ENCODE data around the gene STK36.
A peak's percentile ranks its signal among the peaks of the same experiment; 100 is the strongest.

The STK36 gene, protein sequence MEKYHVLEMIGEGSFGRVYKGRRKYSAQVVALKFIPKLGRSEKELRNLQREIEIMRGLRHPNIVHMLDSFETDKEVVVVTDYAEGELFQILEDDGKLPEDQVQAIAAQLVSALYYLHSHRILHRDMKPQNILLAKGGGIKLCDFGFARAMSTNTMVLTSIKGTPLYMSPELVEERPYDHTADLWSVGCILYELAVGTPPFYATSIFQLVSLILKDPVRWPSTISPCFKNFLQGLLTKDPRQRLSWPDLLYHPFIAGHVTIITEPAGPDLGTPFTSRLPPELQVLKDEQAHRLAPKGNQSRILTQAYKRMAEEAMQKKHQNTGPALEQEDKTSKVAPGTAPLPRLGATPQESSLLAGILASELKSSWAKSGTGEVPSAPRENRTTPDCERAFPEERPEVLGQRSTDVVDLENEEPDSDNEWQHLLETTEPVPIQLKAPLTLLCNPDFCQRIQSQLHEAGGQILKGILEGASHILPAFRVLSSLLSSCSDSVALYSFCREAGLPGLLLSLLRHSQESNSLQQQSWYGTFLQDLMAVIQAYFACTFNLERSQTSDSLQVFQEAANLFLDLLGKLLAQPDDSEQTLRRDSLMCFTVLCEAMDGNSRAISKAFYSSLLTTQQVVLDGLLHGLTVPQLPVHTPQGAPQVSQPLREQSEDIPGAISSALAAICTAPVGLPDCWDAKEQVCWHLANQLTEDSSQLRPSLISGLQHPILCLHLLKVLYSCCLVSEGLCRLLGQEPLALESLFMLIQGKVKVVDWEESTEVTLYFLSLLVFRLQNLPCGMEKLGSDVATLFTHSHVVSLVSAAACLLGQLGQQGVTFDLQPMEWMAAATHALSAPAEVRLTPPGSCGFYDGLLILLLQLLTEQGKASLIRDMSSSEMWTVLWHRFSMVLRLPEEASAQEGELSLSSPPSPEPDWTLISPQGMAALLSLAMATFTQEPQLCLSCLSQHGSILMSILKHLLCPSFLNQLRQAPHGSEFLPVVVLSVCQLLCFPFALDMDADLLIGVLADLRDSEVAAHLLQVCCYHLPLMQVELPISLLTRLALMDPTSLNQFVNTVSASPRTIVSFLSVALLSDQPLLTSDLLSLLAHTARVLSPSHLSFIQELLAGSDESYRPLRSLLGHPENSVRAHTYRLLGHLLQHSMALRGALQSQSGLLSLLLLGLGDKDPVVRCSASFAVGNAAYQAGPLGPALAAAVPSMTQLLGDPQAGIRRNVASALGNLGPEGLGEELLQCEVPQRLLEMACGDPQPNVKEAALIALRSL (N-terminal part only)

DNA sequence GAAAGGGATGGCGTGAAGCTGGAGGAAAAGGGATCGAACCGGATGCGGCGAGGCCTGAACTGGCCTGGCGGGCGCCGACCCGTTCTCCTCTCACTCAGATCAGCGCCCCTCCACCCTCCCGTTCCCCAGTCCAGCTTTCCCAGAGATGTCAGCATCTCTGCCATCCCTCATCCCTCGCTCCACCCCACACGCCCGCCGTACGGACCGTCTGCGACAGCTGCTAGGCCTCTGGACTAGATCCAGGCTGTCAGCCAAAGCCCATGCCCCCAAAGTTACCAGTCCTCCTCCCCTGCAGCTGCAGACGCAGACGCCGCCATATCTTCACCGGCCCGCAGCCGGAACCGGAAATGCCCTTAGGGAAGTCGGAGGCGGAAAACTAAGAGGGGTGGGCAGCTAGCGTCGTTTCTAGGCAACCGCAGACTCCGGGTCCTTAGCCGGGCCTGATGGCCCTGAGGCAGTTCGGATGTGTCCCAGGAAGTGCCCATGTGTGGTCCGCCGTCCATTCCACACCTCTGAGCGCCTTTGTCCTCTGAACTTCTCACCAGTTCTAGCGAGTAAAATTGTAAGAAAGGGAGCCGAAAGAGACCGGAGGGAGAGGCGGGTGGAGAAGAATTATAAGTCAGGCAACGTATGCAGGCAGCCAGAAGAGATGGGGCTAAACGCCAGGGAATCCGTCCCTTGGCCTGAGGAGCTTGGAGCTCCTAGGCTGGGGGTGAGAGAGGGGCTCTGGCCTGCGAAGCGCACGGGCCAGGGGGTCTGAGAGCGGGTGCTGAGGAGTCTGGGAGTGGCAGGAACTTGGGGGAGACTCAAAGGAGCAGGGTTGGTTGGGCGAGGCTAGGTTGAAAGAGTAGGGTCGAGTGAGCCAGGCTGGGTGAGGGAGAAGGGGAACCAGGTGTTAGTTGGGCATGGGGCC lies at the start of gene STK36, which contains the start of gene RNF25:
TSS of gene STK36 (plus strand) at position 433 of the 913 bp plus-strand sequence. CDS start 744 bp downstream, outside the sequence.
TSS of gene RNF25 (minus strand) at position 349 of the 913 bp plus-strand sequence. CDS start at position 317, 32 bp downstream.
- DNase-seq, result peak; percentile 86

DNA sequence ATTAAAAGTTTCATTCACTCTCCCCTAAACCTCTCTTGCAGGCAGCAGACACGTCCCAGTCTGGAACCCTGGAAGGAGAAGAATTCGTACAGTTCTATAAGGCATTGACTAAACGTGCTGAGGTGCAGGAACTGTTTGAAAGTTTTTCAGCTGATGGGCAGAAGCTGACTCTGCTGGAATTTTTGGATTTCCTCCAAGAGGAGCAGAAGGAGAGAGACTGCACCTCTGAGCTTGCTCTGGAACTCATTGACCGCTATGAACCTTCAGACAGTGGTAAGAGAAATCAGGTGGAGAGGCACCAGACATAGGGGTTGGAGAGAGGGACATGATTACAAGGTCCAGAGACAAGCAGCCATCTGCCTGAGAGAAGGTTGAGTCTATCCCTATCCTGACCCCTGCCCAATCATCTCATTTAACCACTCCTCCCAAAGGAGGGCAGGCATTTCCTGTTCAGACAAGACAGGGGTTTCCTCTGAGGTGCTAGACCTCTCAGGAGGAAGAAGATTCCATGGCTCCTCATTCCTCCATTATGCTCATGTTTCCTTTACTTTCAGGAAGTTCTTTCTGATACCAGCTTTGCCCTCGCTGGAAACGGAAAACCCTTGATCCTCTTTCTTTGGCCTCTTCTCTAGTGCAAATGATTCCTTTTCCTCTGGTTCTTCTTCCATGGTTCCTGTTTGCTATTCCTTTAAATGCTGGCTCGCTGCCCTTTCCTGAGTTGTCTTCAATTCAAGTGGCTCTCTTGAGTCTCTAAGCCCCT lies 49.1 kb upstream of the STK36 start:
- DNase-seq, result no peak

GRCh38 chr2:218623366-218623705 lies 48.5 kb upstream of the STK36 start:
- DNase-seq, result no peak

DNA sequence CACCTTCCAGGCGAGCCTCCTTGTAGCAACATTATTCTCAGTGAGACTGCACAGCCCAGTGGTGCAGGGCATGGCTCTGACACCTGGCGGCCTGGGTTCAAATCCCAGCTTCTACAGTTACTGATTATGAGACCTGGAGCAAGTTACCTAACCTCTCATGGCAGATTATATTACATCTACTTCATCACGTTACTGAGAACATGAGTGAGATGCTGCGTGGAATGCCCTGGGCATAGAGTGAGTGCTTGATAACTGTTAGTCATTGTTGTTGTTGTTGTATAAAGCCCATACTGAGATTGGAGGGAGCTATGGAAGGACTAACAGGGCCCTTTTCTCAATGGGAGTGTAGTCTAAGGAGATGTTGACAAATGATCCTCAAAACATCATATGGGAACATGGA lies 45.5 kb upstream of the STK36 start:
- DNase-seq, result no peak

DNA sequence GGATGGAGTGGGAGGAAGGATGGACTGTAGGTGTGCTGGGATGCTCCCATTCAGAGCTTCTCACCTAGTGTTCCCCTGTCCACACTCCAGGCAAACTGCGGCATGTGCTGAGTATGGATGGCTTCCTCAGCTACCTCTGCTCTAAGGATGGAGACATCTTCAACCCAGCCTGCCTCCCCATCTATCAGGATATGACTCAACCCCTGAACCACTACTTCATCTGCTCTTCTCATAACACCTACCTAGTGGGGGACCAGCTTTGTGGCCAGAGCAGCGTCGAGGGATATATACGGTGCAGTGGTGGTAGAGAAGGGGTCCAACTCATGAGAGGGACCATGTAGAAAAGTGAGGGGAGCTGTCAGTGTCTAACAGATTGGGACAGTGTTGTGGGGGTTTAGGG lies 43.9 kb upstream of the STK36 start:
- DNase-seq, result no peak

DNA sequence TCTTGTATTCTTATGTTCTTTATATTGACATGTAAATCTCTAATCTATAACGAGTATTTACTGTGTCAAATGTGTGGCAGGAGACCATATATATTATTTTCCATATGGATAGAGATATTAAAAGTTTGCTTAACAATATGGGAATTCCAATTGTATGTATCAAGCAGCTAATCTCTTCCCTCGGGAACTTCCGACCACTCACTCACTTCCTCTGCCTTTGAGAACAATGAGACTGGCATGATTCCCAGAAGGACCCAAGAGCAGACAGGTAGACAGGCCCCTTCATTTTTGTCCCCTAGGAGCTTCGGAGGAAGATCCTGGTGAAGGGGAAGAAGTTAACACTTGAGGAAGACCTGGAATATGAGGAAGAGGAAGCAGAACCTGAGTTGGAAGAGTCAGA lies 40.0 kb upstream of the STK36 start:
- DNase-seq, result no peak

GRCh38 chr2:218635719-218636118 lies 36.2 kb upstream of the STK36 start:
- DNase-seq, result no peak

DNA sequence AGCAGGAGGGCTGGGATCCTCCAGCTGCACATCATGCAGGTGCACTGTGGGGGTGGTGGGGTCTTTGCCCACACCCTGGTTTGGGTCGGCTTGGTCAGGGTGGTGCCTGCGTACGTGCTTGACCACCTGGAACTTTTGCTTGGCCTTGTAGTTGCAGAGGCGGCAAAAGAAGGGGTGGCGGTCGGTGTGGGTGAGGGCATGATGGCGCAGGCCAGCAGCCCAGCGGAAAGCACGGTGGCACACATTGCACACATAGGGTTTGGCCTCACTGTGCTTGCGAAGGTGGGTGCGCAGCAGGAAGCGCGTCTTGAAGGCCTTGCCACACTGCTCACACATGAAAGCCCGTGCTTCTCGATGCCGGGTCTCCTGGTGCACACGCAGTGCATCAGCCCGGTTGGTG lies 33.5 kb upstream of the STK36 start:
- DNase-seq, result no peak

- no peak for DNase-seq
Observed at GRCh38 chr2:218642121-218642656, 29.7 kb upstream of the STK36 start.

DNA sequence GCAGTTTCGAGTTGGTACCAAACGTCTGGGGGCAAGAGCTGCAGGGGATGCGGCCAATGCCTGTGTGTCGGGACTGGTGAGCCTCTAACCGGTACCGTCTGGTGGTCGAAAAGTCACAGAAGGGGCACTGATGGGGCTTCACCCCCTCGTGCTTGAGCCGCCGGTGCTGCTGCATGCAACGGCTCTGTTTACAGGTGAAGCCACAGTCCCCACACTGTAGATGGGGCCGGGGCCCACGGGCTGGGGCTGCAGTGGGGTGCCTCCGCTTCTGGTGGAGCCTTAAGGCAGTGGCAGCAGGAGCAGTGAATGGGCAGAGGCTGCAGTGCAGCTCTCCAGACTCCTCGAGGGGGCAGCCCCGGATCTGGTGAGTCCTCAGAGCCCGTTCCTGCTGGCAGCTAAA lies 29.1 kb upstream of the STK36 start:
- no peak for DNase-seq

DNA sequence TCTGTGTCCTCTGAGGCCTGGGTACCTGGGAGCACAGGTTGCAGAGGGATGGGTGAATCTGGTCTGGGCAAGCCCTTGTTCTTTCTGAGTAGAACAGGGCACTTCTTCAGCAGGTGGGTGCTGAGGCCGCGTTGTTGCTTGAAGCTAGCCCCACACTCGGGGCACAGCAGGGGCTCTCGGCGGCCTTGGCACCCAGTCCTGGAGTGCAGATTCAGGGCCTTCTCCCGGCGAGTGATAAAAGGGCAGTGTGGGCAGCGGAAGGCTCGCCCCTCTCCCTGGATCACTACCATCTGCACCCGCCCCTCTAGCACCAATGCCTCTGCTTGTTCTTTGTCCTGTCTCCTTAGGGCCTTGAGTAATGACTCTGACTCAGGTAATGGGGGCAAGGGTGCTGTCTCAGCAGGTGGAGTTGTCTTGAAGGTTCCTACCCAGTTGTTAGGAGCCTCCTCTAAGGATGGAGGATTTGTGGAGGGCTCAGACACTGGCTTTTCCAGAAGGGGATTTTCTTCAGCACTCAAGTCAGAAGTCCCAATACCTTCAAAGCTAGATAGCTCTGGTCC lies 28.1 kb upstream of the STK36 start:
- DNase-seq, result no peak

DNA sequence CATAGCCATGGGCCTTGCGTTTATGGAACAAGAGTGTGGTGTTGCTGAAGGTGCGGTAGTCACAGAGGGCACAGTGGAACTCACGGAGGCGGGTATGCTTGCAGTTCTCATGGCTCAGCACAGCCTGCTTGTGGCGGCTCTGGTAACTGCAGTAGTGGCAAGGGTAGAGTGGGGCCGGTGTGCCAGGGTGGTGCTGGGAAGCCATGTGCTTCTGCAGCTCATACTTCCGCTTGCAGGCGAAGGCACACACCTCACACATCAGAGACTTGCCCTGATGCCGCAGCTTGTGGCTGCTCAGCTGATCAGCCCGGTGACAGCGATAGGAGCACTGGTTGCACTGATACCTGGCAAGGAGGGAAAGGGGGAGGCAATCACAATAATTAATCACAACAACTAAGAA lies 27.2 kb upstream of the STK36 start:
- no peak for DNase-seq

- no peak for DNase-seq
Observed at GRCh38 chr2:218645126-218645525, 26.8 kb upstream of the STK36 start.

GRCh38 chr2:218648088-218648786 lies 23.6 kb upstream of the STK36 start:
- no peak for DNase-seq

GRCh38 chr2:218648787-218649100 lies 23.1 kb upstream of the STK36 start:
- no peak for DNase-seq

GRCh38 chr2:218655751-218656150 lies 16.1 kb upstream of the STK36 start:
- no peak for DNase-seq

- no peak for DNase-seq
Observed at GRCh38 chr2:218658671-218659257, 13.1 kb upstream of the STK36 start.

GRCh38 chr2:218659258-218659987 lies 12.5 kb upstream of the STK36 start, which contains the start of the genes BCS1L and ZNF142:
Gene BCS1L, plus strand, starts transcription at chr2:218659683. Its CDS starts 1,305 bp downstream, at chr2:218660988.
Gene ZNF142, minus strand, starts transcription at chr2:218659623. Its CDS starts 3,194 bp downstream, at chr2:218656429.
- peak; percentile 85 for DNase-seq

GRCh38 chr2:218659988-218660358 lies 11.9 kb upstream of the STK36 start:
- no peak for DNase-seq

All from DMS 273 treated with DMSO at 0.1 percent for 48 hours (cell line).